Measurements from ENCODE around the gene EFS. TPM values are rescaled to one million over a fixed set of nuclear protein-coding genes. Genes with fewer than 3 reads are reported as not detected.

Gene EFS
- polyA plus RNA-seq, 3 donors, result not detected

DNA sequence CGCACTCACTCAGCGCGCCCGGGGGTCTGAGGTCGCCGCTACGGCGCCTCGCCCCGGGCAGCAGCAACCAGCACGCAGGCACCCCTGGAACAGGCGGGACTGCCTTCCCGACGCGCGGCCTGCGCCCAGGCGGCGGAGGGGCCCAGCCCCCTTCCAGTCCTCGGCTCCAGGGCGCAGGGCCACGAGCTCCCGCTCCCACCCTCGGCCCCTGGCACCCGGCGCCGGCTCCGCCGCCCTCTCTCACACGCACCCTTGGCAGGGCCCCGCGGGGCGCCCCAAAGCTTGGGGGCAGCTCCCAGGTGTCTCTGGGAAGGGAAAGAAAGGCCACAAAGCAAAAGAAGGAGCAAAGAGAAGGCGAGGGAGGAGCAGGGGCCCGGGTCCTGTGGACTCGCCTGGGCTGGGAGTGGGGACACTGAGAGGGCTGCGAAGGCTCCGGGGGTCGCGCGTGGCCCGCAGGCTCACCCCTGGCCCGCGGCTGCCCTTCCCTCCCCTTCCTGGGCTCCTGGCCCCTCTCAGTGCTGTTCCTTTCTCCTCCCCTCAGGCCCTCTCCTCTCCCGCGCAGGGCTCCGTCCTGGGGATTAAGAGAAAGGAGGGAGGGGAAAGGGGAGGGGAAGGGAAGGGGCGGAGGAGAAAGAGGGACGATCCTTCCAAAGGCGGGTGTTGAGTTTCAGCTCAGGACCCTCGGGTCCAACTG is 907 bp upstream of the EFS start:
- H3K27me3 ChIP-seq (ENCODE audit: control insufficient read depth in 2 of 2, insufficient read depth in 2 of 2, low read length in 2 of 2), result peaks cover 25 to 54% of the 10 kb centered on the region in 2 donors
- intact Hi-C loops (cut with micrococcal nuclease), result no loop called here
- peaks cover 0 to 2% of the 10 kb centered on the region in 2 donors for H3K36me3 Mint-ChIP-seq
- H3K4me3 Mint-ChIP-seq, result no peak overlapping the region
- no peaks in the 10 kb centered on the region for H3K79me2 ChIP-seq (ENCODE audit: insufficient read depth, low read length)
- WGBS (ENCODE audit: insufficient coverage), result 1% methylated on average over 24 of the region's 51 CpGs
- no peak for DNase-seq
- H3K36me3 ChIP-seq (replicated peaks in 1 of 2; ENCODE audit: control insufficient read depth in 1 of 2, insufficient read depth in 2 of 2, low read length in 2 of 2), result no peaks in the 10 kb centered on the region
- H3K9me3 ChIP-seq (replicated peaks in 1 of 2; ENCODE audit: control insufficient read depth in 1 of 2, insufficient read depth in 1 of 2, low read length in 2 of 2), result no peaks in the 10 kb centered on the region
- H3K27me3 Mint-ChIP-seq (ENCODE audit: low read depth in 3 of 3), result peaks cover 44 to 60% (median 54%) of the 10 kb centered on the region in 3 donors
- no peak overlapping the region for H3K27ac ChIP-seq (ENCODE audit: low read depth in 1 of 2, low read length in 2 of 2)
- H4K20me1 ChIP-seq (ENCODE audit: insufficient read depth, low read length), result no peaks in the 10 kb centered on the region
- H2AFZ ChIP-seq (ENCODE audit: insufficient read depth, low read depth, low read length, poor library complexity, severe bottlenecking), result no peak overlapping the region
- H3K9me3 Mint-ChIP-seq, result peaks cover 0 to 10% (median 0%) of the 10 kb centered on the region in 7 donors
- no peaks in the 10 kb centered on the region for H3K4me1 ChIP-seq (ENCODE audit: control insufficient read depth in 1 of 2, insufficient read depth in 2 of 2, low read length in 2 of 2)
- no peak overlapping the region for H3K4me2 ChIP-seq (replicated peaks; ENCODE audit: extremely low read depth, low read length, poor library complexity, severe bottlenecking)
- H3K4me3 ChIP-seq (replicated peaks in 1 of 3; ENCODE audit: low read depth in 2 of 3, low read length in 3 of 3), result no peak overlapping the region
- no peak overlapping the region for H3K9ac ChIP-seq (ENCODE audit: insufficient read depth, low read length, poor library complexity, severe bottlenecking)
- TF ChIP-seq, protein P1, sequence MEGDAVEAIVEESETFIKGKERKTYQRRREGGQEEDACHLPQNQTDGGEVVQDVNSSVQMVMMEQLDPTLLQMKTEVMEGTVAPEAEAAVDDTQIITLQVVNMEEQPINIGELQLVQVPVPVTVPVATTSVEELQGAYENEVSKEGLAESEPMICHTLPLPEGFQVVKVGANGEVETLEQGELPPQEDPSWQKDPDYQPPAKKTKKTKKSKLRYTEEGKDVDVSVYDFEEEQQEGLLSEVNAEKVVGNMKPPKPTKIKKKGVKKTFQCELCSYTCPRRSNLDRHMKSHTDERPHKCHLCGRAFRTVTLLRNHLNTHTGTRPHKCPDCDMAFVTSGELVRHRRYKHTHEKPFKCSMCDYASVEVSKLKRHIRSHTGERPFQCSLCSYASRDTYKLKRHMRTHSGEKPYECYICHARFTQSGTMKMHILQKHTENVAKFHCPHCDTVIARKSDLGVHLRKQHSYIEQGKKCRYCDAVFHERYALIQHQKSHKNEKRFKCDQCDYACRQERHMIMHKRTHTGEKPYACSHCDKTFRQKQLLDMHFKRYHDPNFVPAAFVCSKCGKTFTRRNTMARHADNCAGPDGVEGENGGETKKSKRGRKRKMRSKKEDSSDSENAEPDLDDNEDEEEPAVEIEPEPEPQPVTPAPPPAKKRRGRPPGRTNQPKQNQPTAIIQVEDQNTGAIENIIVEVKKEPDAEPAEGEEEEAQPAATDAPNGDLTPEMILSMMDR (IDR thresholded peaks at IDR 0.05), result no peak
- peaks cover 2% of the 10 kb centered on the region for H3K4me1 Mint-ChIP-seq
- H3K27ac Mint-ChIP-seq, result no peak overlapping the region

DNA sequence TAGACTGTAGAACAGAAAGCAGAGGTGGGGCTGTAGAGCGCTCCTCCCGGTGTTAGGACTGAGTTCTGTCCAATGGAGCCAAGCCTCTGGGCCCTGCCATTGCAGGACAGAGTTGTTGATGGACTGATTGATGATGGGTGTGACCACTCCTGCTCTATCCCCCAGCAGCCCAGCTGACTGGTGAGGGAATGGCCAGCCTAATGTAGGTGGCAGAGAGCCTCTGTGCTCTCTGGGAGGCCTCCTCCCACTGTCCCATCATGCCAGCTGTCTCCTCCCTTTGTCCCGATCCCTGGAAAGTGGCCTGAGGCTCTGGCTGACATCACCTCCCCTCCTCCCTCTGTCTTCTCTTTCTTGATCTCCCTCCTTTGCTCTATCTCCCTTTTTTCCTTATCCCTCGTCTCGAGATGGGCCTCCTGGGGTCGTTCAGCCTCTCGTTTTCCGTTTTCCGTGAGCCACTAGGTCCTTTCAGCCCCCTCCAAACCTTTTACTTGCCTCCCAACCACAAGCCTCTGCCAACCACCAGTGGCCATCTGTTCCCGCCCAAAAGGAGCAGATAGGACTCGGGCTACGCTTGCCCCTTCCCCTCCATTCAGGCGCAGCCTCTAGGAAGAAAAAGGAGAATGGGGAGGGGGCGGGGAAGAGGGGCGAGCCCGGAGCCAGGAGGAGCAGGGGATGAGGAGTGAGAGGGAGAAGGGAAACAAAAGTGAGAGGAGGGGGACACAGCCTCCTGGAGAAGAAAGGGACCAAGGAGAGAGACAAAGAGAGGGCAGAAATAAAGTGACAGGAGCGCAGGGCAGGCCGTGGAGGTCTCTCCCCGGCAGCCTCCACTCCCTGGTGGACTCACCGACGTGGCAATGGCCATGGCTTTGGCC is 572 bp downstream of the EFS start:
- Mint-ChIP-seq H3K4me3 (peak overlapping the region in 1 of 2 donors; percentile 79), H3K27me3 (ENCODE audit: low read depth in 3 of 3) (peaks cover 43 to 57% (median 50%) of the 10 kb centered on the region in 3 donors), H3K9me3 (peaks cover 0 to 10% (median 0%) of the 10 kb centered on the region in 7 donors), H3K36me3 (peaks cover 0 to 2% of the 10 kb centered on the region in 2 donors), H3K27ac (no peak overlapping the region), H3K4me1 (peaks cover 2% of the 10 kb centered on the region)
- Histone ChIP-seq H3K4me1 (ENCODE audit: control insufficient read depth in 1 of 2, insufficient read depth in 2 of 2, low read length in 2 of 2) (no peaks in the 10 kb centered on the region), H3K9me3 (replicated peaks in 1 of 2; ENCODE audit: control insufficient read depth in 1 of 2, insufficient read depth in 1 of 2, low read length in 2 of 2) (no peaks in the 10 kb centered on the region), H3K79me2 (ENCODE audit: insufficient read depth, low read length) (no peaks in the 10 kb centered on the region), H2AFZ (ENCODE audit: insufficient read depth, low read depth, low read length, poor library complexity, severe bottlenecking) (no peak overlapping the region), H3K27me3 (ENCODE audit: control insufficient read depth in 2 of 2, insufficient read depth in 2 of 2, low read length in 2 of 2) (peaks cover 25 to 54% of the 10 kb centered on the region in 2 donors), H3K36me3 (replicated peaks in 1 of 2; ENCODE audit: control insufficient read depth in 1 of 2, insufficient read depth in 2 of 2, low read length in 2 of 2) (no peaks in the 10 kb centered on the region), H3K4me3 (replicated peaks in 1 of 3; ENCODE audit: low read depth in 2 of 3, low read length in 3 of 3) (no peak overlapping the region), H3K27ac (ENCODE audit: low read depth in 1 of 2, low read length in 2 of 2) (no peak overlapping the region), H4K20me1 (ENCODE audit: insufficient read depth, low read length) (no peaks in the 10 kb centered on the region), H3K4me2 (replicated peaks; ENCODE audit: extremely low read depth, low read length, poor library complexity, severe bottlenecking) (no peak overlapping the region), H3K9ac (ENCODE audit: insufficient read depth, low read length, poor library complexity, severe bottlenecking) (no peak overlapping the region)
- 33% methylated on average over 16 of the region's 21 CpGs for WGBS (ENCODE audit: insufficient coverage)
- intact Hi-C loops (cut with micrococcal nuclease), result no loop called here
- no peak for DNase-seq
- TF ChIP-seq, protein P1 (IDR thresholded peaks at IDR 0.05), result no peak

Measured in CD14-positive monocyte (primary cell).